ENCODE results near the gene TREX2. TPM values are rescaled to one million over a fixed set of nuclear protein-coding genes. Genes with fewer than 3 reads are reported as not detected.
A peak's percentile ranks its signal among the peaks of the same experiment; 100 is the strongest.

Gene TREX2
- total and polyA plus RNA-seq, 2 donors (not counting 1 experiment from before 2014, with no cell fraction given), result 3.3 to 3.8 TPM

DNA sequence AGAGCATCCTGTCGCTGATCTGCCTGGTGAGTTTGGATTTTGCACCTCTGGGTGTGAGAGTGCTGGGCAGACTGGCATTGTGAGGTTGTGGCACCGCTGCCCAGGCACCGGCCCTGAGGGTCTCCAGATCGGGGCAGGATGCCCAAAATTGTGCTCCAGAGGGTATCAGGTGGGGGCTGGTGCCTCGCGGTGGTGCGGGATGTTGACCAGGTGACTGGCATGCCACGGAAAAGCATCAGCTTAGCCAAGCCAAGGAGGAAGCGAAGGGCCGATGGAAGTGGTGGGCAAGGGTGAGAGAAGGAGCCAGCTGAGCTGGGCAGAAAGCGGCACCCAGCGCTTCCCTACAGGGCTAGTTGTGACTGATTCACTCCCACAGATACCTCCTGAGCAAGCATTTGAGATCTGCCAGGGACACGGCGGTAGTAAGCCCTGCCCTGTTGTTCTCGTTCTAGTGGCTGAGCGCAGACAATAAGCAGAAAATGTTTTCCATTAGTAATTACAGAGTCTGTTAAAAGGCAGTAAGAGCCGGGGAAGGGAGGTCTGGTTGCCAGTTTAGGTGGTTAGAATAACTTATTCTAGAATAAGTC, 33.8 kb downstream of the TREX2 start:
- DNase-seq (no peak), ATAC-seq (ENCODE audit: low read depth) (no peak)
- Mint-ChIP-seq H3K27me3 (no peaks in the 10 kb centered on the region), H3K4me3 (peak overlapping the region; percentile 81), H3K4me1 (peaks cover 8% of the 10 kb centered on the region), H3K27ac (no peak overlapping the region), H3K9me3 (ENCODE audit: insufficient read depth) (no peaks in the 10 kb centered on the region)
- H3K79me2 ChIP-seq (ENCODE audit: control insufficient read depth, insufficient read depth, low read length), result no peaks in the 10 kb centered on the region
- H4K20me1 ChIP-seq (ENCODE audit: control insufficient read depth, insufficient read depth, low read length, poor library complexity, severe bottlenecking), result no peaks in the 10 kb centered on the region
- H2AFZ ChIP-seq (ENCODE audit: insufficient read depth, low read depth, low read length, poor library complexity, severe bottlenecking), result peak overlapping the region; percentile 64
- CTCF ChIA-PET, result no interaction called here
- intact Hi-C loops (cut with micrococcal nuclease), result no loop called here
- 28% methylated on average over 8 of the region's 17 CpGs for WGBS (ENCODE audit: insufficient coverage)
- POLR2A ChIA-PET, result no interaction called here
- H3K9me3 ChIP-seq (ENCODE audit: control extremely low read depth in 1 of 3, control insufficient read depth in 2 of 3, insufficient read depth in 1 of 3, low read length in 2 of 3), result no peaks in the 10 kb centered on the region
- H3K27me3 ChIP-seq (replicated peaks in 1 of 4; ENCODE audit: control extremely low read depth in 1 of 4, control insufficient read depth in 3 of 4, insufficient read depth in 4 of 4, low read length in 3 of 4), result no peaks in the 10 kb centered on the region
- peak overlapping the region; percentile 68 for H3K9ac ChIP-seq (ENCODE audit: low read length)
- peaks cover 9 to 11% of the 10 kb centered on the region in 2 donors for H3K4me1 ChIP-seq (ENCODE audit: control insufficient read depth in 2 of 2, insufficient read depth in 2 of 2, low read length in 2 of 2)
- no peak overlapping the region for H3K27ac ChIP-seq (ENCODE audit: low read length in 2 of 2)
- H3K4me2 ChIP-seq (replicated peaks; ENCODE audit: low read depth, low read length, poor library complexity, severe bottlenecking), result peak overlapping the region; percentile 83
- peak overlapping the region in 4 of 5 experiments; percentile 45 to 61 (median 52) for H3K4me3 ChIP-seq (ENCODE audit: control extremely low read depth in 1 of 5, extremely low read depth in 1 of 5, insufficient read depth in 1 of 5, low read depth in 2 of 5, low read length in 4 of 5)
- no peak for TF ChIP-seq CTCF (IDR thresholded peaks at IDR 0.05)
- no peak for TF ChIP-seq EZH2 (IDR thresholded peaks at IDR 0.05; ENCODE audit: borderline replicate concordance, insufficient read depth, low read depth, low read length, poor library complexity, severe bottlenecking)
- no peaks in the 10 kb centered on the region for H3K36me3 ChIP-seq (replicated peaks in 1 of 2; ENCODE audit: control extremely low read depth in 1 of 2, control insufficient read depth in 1 of 2, extremely low read depth in 1 of 2, insufficient read depth in 2 of 2, low read length in 1 of 2)

- H3K27ac Mint-ChIP-seq, result no peak within 1 kb of the TSS
- no peak for TF ChIP-seq EZH2 (IDR thresholded peaks at IDR 0.05; ENCODE audit: borderline replicate concordance, insufficient read depth, low read depth, low read length, poor library complexity, severe bottlenecking)
- H3K4me1 Mint-ChIP-seq, result peaks cover 8% of the 10 kb centered on the region
- no peaks in the 10 kb centered on the region for H3K9me3 ChIP-seq (ENCODE audit: control extremely low read depth in 1 of 3, control insufficient read depth in 2 of 3, insufficient read depth in 1 of 3, low read length in 2 of 3)
- peak within 1 kb of the TSS; percentile 68 for H3K9ac ChIP-seq (ENCODE audit: low read length)
- peaks cover 9 to 11% of the 10 kb centered on the region in 2 donors for H3K4me1 ChIP-seq (ENCODE audit: control insufficient read depth in 2 of 2, insufficient read depth in 2 of 2, low read length in 2 of 2)
- H2AFZ ChIP-seq (ENCODE audit: insufficient read depth, low read depth, low read length, poor library complexity, severe bottlenecking), result peak within 1 kb of the TSS; percentile 64
- H3K4me2 ChIP-seq (replicated peaks; ENCODE audit: low read depth, low read length, poor library complexity, severe bottlenecking), result peak within 1 kb of the TSS; percentile 83
- H3K36me3 ChIP-seq (replicated peaks in 1 of 2; ENCODE audit: control extremely low read depth in 1 of 2, control insufficient read depth in 1 of 2, extremely low read depth in 1 of 2, insufficient read depth in 2 of 2, low read length in 1 of 2), result no peaks in the 10 kb centered on the region
- under 1% methylated on average over 46 of the region's 75 CpGs for WGBS (ENCODE audit: insufficient coverage)
- no peaks in the 10 kb centered on the region for H4K20me1 ChIP-seq (ENCODE audit: control insufficient read depth, insufficient read depth, low read length, poor library complexity, severe bottlenecking)
- CTCF ChIA-PET, result no interaction called here
- no peaks in the 10 kb centered on the region for H3K27me3 Mint-ChIP-seq
- intact Hi-C loops (cut with micrococcal nuclease), result no loop called here
- H3K4me3 Mint-ChIP-seq, result peak within 1 kb of the TSS; percentile 81
- no peaks in the 10 kb centered on the region for H3K79me2 ChIP-seq (ENCODE audit: control insufficient read depth, insufficient read depth, low read length)
- H3K27me3 ChIP-seq (replicated peaks in 1 of 4; ENCODE audit: control extremely low read depth in 1 of 4, control insufficient read depth in 3 of 4, insufficient read depth in 4 of 4, low read length in 3 of 4), result no peaks in the 10 kb centered on the region
- peak; percentile 83 for ATAC-seq (ENCODE audit: low read depth)
- DNase-seq, result peak; percentile 60
- no peak within 1 kb of the TSS for H3K27ac ChIP-seq (ENCODE audit: low read length in 2 of 2)
- H3K9me3 Mint-ChIP-seq (ENCODE audit: insufficient read depth), result no peaks in the 10 kb centered on the region
- POLR2A ChIA-PET, result no interaction called here
- peak within 1 kb of the TSS in 4 of 5 experiments; percentile 45 to 61 (median 52) for H3K4me3 ChIP-seq (ENCODE audit: control extremely low read depth in 1 of 5, extremely low read depth in 1 of 5, insufficient read depth in 1 of 5, low read depth in 2 of 5, low read length in 4 of 5)
Measured at GRCh38 chrX:153411255-153411987, 34.4 kb downstream of the TREX2 start, which contains the start of gene ZFP92. ZFP92 (plus strand) TSS chrX:153411472; CDS start chrX:153418323, 6,851 bp downstream.
